ENCODE results near the gene RBM20. TPM values are rescaled to one million over a fixed set of nuclear protein-coding genes. Genes with fewer than 3 reads are reported as not detected.

RBM20 gene
- total RNA-seq, 1 experiment from 2014 or later, result 0.17 TPM

DNA sequence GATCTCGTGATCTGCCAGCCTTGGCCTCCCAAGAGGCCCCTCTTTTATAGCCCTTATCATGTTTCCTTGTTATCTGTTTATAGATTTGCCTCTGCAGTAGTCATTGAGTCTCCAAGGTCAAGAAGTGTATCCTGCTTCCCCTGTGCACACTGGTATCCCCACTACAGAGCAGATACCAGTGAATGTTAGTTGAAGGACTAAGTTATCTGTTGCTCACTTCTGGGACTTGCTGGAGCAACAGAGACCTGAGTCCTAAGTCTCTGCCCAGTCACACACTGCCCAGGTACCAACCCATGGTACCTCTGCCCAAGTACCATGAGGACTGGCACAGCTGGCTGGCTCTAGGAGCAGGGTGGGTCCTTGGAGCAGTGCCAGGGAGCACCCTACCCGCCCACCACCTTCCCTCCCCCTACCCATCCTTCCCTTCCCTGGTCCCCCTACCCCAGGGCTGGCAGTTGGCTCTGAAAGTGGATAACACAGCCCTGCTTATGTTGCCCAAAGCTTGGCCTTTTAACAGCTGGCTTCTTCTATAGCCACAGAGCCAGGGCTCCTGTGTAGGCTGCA, 201.1 kb downstream of the RBM20 start:
- no peaks in the 10 kb centered on the region for H3K23me2 ChIP-seq (ENCODE audit: insufficient read length, low read depth, low read length, poor library complexity, severe bottlenecking)
- H3K14ac ChIP-seq (ENCODE audit: insufficient read depth, low read length), result no peak overlapping the region
- H2BK15ac ChIP-seq (ENCODE audit: low read depth, low read length), result no peak overlapping the region
- H3K9ac ChIP-seq (ENCODE audit: extremely low read depth, insufficient read length, low read length), result no peak overlapping the region
- H3K27ac ChIP-seq (ENCODE audit: insufficient read length, low read depth, low read length), result no peak overlapping the region
- no peak overlapping the region for H4K5ac ChIP-seq (ENCODE audit: insufficient read length, low read depth, low read length)
- H4K20me1 ChIP-seq (ENCODE audit: control insufficient read depth, insufficient read depth, insufficient read length), result no peaks in the 10 kb centered on the region
- no peaks in the 10 kb centered on the region for H3K79me2 ChIP-seq (ENCODE audit: insufficient read depth, low read length)
- H3K79me1 ChIP-seq (ENCODE audit: insufficient read depth, low read depth, low read length, poor library complexity, severe bottlenecking), result no peaks in the 10 kb centered on the region
- no peak overlapping the region for H3K27ac Mint-ChIP-seq
- H3K4me1 ChIP-seq (ENCODE audit: insufficient read depth, low read length), result no peaks in the 10 kb centered on the region
- no peak overlapping the region for H3T11ph ChIP-seq (ENCODE audit: low read length)
- no peak overlapping the region for H3K4ac ChIP-seq (ENCODE audit: low read depth, low read length)
- no peak overlapping the region for H3K4me2 ChIP-seq (ENCODE audit: insufficient read depth, insufficient read length, low read length)
- TF ChIP-seq, protein P1, sequence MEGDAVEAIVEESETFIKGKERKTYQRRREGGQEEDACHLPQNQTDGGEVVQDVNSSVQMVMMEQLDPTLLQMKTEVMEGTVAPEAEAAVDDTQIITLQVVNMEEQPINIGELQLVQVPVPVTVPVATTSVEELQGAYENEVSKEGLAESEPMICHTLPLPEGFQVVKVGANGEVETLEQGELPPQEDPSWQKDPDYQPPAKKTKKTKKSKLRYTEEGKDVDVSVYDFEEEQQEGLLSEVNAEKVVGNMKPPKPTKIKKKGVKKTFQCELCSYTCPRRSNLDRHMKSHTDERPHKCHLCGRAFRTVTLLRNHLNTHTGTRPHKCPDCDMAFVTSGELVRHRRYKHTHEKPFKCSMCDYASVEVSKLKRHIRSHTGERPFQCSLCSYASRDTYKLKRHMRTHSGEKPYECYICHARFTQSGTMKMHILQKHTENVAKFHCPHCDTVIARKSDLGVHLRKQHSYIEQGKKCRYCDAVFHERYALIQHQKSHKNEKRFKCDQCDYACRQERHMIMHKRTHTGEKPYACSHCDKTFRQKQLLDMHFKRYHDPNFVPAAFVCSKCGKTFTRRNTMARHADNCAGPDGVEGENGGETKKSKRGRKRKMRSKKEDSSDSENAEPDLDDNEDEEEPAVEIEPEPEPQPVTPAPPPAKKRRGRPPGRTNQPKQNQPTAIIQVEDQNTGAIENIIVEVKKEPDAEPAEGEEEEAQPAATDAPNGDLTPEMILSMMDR (conservative IDR thresholded peaks at IDR 0.05), result no peak
- H3K9me3 Mint-ChIP-seq, result 0 out of 5 replicates have a peak, but pooled peaks cover 0 to 2% of the 10 kb centered on the region in 2 experiments
- no peaks in the 10 kb centered on the region for H3K9me3 ChIP-seq (ENCODE audit: control insufficient read depth, low read depth, low read length)
- WGBS (ENCODE audit: extremely low coverage, insufficient read length, low lambda C conversion rate), result no CpG with 5 or more reads among the region's 2 CpGs
- peaks cover 6 to 11% of the 10 kb centered on the region in 2 experiments; a peak in 3 of 4 replicates for H3K4me1 Mint-ChIP-seq
- no peak overlapping the region for H2AFZ ChIP-seq (ENCODE audit: low read length)
- no peak overlapping the region for H3K4me3 Mint-ChIP-seq
- no peak overlapping the region for H4K91ac ChIP-seq (ENCODE audit: insufficient read length, low read depth, low read length)
- H2AK5ac ChIP-seq (ENCODE audit: insufficient read length, low read length), result no peak overlapping the region
- H2BK120ac ChIP-seq (ENCODE audit: low read depth, low read length, poor library complexity, severe bottlenecking), result no peak overlapping the region
- no peaks in the 10 kb centered on the region; a peak in 1 of 7 replicates for H3K36me3 Mint-ChIP-seq (ENCODE audit: insufficient read depth in 1 of 3, low read depth in 3 of 3)
- no peak overlapping the region for H2BK5ac ChIP-seq (ENCODE audit: insufficient read length, low read length)
- no peak overlapping the region for H3K23ac ChIP-seq (ENCODE audit: insufficient read length, low read depth, low read length)
- DNase-seq, result no peak
- no peak overlapping the region for H2BK20ac ChIP-seq (ENCODE audit: low read depth, low read length, poor library complexity, severe bottlenecking)
- no peak overlapping the region for H3K56ac ChIP-seq (ENCODE audit: insufficient read length, low read depth, low read length)
- no peak overlapping the region for H3K18ac ChIP-seq (ENCODE audit: insufficient read length, low read depth, low read length)
- no peak overlapping the region for H4K8ac ChIP-seq (replicated peaks; ENCODE audit: insufficient read length, low read depth, low read length)
- H3K27me3 ChIP-seq (ENCODE audit: insufficient read depth, low read length), result no peaks in the 10 kb centered on the region
- H3K27me3 Mint-ChIP-seq (ENCODE audit: low read depth), result no peaks in the 10 kb centered on the region
- no peak overlapping the region for H2BK12ac ChIP-seq (ENCODE audit: insufficient read length, low read depth, low read length)
